ENCODE results near the gene CCDC187.

CCDC187 gene

DNA sequence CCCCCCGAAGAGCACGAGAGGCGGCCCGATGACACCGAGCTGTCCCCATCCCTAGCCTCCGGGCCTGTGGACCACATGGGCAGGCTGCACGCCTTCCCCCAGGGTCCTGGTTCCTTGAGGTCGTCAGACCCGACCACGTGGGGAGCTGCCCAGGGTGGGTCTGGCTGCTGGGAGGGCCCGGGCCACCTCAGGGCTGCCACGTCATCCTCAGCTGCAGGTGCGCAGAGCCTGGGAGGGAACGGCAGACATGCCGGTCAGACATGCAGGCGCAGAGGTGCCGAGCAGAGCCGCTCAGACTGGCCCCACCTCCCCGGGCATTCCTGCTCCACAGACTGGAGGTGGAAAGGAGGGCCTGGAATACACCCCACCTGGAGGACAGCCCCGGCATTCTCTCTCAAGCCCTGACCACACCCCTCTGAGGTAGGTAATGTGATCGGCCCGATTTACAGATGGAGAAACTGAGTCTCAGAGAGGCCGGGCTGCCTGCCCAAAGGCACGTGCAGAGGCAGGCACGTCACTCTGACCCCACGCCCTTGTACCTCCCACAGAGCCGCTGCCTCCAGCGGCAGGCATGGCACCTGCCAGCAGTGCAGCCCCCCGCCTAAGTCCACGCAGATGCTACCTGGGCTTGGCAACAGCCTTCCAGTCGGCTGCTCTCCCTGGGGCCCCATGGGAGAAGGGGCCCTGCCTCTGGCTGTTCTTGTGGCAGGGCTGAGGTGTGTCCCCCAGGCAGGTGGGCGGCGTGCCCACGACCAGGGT, 649 bp downstream of the CCDC187 start:
- Histone ChIP-seq H3K4me3 (ENCODE audit: low read depth, low read length) (no peak overlapping the region), H3K27me3 (ENCODE audit: control insufficient read depth, insufficient read depth, low read length) (no peaks in the 10 kb centered on the region), H3K9ac (ENCODE audit: low read depth, low read length) (no peak overlapping the region), H3K9me3 (ENCODE audit: control insufficient read depth, insufficient read depth, low read length) (0 out of 2 replicates have a peak, but pooled peaks cover 2% of the 10 kb centered on the region), H3K36me3 (ENCODE audit: control insufficient read depth, insufficient read depth, low read length) (no peaks in the 10 kb centered on the region), H3K4me1 (ENCODE audit: control insufficient read depth, insufficient read depth, low read length) (no peaks in the 10 kb centered on the region), H3K27ac (ENCODE audit: low read depth, low read length) (no peak overlapping the region)

DNA sequence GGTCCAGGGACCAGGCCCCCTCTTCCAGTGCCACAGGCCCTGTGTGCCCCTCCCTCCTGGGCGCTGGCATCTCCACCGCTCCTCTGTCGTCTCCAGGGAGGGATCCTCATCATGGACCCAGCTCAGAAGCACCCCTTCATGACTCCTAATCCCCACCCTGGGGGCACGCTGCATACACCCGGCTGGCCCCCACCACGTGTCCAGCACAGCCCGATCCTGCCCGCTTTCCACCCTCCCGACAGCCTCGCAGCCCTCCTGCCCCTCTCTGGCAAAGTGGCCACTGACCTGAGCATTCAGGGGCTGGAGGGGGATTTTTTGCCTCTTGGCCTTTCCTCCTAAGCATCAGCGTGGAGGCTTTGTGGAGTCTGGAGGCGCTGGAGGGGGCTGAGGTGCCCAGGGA, 1.4 kb downstream of the CCDC187 start:
- H3K4me3 ChIP-seq (ENCODE audit: low read depth, low read length) = no peak overlapping the region
- no peaks in the 10 kb centered on the region for H3K27me3 ChIP-seq (ENCODE audit: control insufficient read depth, insufficient read depth, low read length)
- H3K4me1 ChIP-seq (ENCODE audit: control insufficient read depth, insufficient read depth, low read length) = no peaks in the 10 kb centered on the region
- H3K36me3 ChIP-seq (ENCODE audit: control insufficient read depth, insufficient read depth, low read length) = no peaks in the 10 kb centered on the region
- no peak overlapping the region for H3K9ac ChIP-seq (ENCODE audit: low read depth, low read length)
- H3K27ac ChIP-seq (ENCODE audit: low read depth, low read length) = no peak overlapping the region
- no peaks in the 10 kb centered on the region for H3K9me3 ChIP-seq (ENCODE audit: control insufficient read depth, insufficient read depth, low read length)

DNA sequence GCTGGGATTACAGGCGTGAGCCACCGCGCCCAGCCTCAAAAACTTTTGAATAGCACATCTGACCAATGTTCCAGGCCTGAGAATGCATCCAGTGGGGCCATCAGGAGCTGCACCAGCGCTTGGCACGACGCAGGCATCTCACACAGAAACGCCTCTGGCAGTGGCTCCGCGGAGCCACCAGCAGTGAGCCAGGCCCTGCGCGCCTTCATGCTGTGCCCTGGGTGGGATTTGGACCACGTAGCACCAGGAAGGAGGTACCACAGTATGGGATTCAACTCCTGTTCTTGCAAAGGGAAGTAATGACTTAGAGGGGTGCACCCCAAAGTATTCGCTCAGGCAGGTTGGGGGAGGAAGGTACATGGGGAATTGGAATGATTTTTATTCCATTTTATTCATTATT, 3.0 kb downstream of the CCDC187 start:
- Histone ChIP-seq H3K27ac (ENCODE audit: low read depth, low read length) (no peak overlapping the region), H3K36me3 (ENCODE audit: control insufficient read depth, insufficient read depth, low read length) (no peaks in the 10 kb centered on the region), H3K27me3 (ENCODE audit: control insufficient read depth, insufficient read depth, low read length) (no peaks in the 10 kb centered on the region), H3K4me1 (ENCODE audit: control insufficient read depth, insufficient read depth, low read length) (no peaks in the 10 kb centered on the region), H3K4me3 (ENCODE audit: low read depth, low read length) (no peak overlapping the region), H3K9ac (ENCODE audit: low read depth, low read length) (no peak overlapping the region), H3K9me3 (ENCODE audit: control insufficient read depth, insufficient read depth, low read length) (no peaks in the 10 kb centered on the region)

DNA sequence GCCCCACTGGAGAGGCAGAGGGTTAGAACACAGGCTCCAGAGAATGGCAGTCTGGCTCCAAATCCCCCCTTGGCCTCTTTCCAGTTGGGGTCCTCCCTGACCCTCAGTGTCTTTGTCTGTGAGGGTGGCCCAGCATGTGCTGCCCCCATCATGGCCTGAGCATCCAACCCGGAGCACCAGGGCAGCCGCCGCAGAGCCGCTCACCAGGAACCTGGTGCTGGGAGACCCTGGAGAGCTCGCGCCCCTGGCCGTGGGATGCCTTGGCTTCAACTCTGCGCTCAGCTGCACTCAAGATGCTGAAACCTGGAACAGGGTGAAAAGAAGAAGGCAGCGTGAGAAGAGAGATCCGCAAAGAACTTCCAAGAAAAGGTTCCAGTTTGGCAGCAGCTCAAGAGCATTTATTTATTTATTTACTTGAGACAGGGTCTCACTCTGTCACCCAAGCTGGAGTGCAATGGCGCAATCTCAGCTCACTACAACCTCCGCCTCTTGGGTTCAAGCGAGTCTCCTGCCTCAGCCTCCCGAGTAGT, 3.8 kb downstream of the CCDC187 start:
- Histone ChIP-seq H3K9me3 (ENCODE audit: control insufficient read depth, insufficient read depth, low read length) (no peaks in the 10 kb centered on the region), H3K27ac (ENCODE audit: low read depth, low read length) (no peak overlapping the region), H3K4me1 (ENCODE audit: control insufficient read depth, insufficient read depth, low read length) (no peaks in the 10 kb centered on the region), H3K9ac (ENCODE audit: low read depth, low read length) (no peak overlapping the region), H3K4me3 (ENCODE audit: low read depth, low read length) (no peak overlapping the region), H3K27me3 (ENCODE audit: control insufficient read depth, insufficient read depth, low read length) (no peaks in the 10 kb centered on the region), H3K36me3 (ENCODE audit: control insufficient read depth, insufficient read depth, low read length) (no peaks in the 10 kb centered on the region)

DNA sequence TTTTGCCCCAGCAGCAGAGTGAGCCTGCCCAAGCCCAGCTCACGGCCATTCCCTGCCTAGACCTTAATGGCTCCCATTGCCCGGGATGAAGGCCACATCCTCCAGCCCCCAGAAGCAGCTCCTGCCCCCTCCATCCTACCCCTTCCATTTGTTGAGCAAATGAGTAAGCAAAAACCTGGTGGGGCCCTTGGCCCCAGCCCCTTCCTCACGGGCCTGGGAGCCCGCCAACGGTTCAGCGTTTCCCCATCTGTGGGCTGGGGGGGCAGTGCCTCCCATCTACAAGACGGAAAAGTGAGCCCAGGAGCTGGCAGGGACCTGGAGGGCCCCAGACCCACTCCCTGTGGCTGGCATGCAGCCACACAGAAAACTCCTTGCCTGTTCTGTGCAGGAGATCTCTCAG, 4.4 kb downstream of the CCDC187 start:
- no peaks in the 10 kb centered on the region for H3K27me3 ChIP-seq (ENCODE audit: control insufficient read depth, insufficient read depth, low read length)

DNA sequence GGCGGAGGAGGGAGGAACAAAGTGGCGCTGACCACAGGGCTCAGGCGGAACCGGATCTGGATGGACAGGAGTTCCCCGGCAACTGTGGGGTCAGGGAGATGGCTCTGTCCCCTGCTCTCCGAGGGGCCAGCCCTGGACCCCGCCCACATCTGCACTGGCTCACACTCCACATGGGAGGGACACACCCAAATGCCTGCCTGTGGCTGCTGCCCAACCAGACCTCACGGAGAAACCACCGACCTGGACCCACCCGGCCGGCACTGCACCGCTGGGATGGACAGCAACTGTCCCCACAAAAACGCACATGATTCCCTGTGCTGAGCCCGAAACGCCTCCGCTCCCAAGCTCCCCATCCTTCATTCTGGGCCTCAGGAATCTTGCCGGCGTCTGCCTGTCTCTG, 4.8 kb downstream of the CCDC187 start:
- no peak overlapping the region for H3K4me3 ChIP-seq (ENCODE audit: low read depth, low read length)
- H3K9me3 ChIP-seq (ENCODE audit: control insufficient read depth, insufficient read depth, low read length) = no peaks in the 10 kb centered on the region
- no peaks in the 10 kb centered on the region for H3K27me3 ChIP-seq (ENCODE audit: control insufficient read depth, insufficient read depth, low read length)
- no peaks in the 10 kb centered on the region for H3K36me3 ChIP-seq (ENCODE audit: control insufficient read depth, insufficient read depth, low read length)
- H3K9ac ChIP-seq (ENCODE audit: low read depth, low read length) = no peak overlapping the region
- H3K4me1 ChIP-seq (ENCODE audit: control insufficient read depth, insufficient read depth, low read length) = no peaks in the 10 kb centered on the region
- H3K27ac ChIP-seq (ENCODE audit: low read depth, low read length) = no peak overlapping the region

More for the DNA sequence above, 4.4 kb downstream of the CCDC187 start:
- H3K9me3 ChIP-seq (ENCODE audit: control insufficient read depth, insufficient read depth, low read length) = no peaks in the 10 kb centered on the region
- H3K9ac ChIP-seq (ENCODE audit: low read depth, low read length) = no peak overlapping the region
- H3K4me1 ChIP-seq (ENCODE audit: control insufficient read depth, insufficient read depth, low read length) = no peaks in the 10 kb centered on the region
- H3K4me3 ChIP-seq (ENCODE audit: low read depth, low read length) = no peak overlapping the region
- no peaks in the 10 kb centered on the region for H3K36me3 ChIP-seq (ENCODE audit: control insufficient read depth, insufficient read depth, low read length)
- no peak overlapping the region for H3K27ac ChIP-seq (ENCODE audit: low read depth, low read length)

DNA sequence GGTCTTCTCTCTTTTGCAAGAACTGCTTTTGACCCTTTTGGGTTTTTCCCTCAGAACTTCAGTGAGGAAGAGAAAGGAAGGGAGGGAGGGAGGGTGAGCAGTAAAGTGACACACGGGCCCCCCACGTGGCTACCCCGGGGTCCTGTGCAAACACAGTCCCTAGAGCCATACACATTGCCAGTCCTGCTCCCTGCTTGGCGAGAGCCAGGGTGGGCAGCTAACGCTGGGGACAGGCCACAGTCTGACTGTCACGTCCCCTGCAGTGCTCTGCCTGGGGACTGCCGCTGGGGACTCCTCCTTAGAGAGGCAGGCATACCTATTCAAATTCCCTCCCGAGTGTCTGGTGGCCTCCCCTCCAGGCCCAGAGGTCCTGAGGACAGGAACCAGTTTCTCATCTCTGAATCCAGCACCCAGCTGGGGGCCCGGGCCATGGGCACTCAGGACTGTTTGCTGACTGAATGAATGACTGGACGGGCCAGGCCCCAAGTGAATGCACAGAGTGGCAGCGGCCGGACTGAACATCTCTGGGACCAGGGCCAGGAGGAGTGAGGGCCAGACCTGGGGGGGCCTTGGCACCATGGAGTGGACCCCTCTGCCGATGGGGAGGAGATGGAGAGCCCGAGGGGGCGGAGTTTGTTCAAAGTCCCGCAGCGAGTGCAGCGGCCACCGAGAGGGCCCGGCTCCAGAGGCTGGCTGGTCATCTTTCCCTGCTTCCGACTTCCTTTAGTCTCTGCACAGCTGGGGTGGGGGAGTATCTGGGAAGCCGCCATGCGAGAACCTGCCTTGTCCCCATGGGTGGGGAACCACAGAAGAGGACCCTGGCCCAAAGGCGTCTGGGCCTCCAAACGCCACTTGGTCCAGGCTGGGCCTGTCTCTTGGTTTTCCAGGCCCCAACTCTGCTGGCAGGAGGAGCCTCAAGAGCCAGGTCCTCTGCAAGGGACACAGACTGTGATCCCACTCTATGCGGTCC, 5.8 kb downstream of the CCDC187 start:
- Histone ChIP-seq H3K9me3 (ENCODE audit: control insufficient read depth, insufficient read depth, low read length) (no peaks in the 10 kb centered on the region), H3K9ac (ENCODE audit: low read depth, low read length) (no peak overlapping the region), H3K4me1 (ENCODE audit: control insufficient read depth, insufficient read depth, low read length) (no peaks in the 10 kb centered on the region), H3K36me3 (ENCODE audit: control insufficient read depth, insufficient read depth, low read length) (no peaks in the 10 kb centered on the region), H3K4me3 (ENCODE audit: low read depth, low read length) (no peak overlapping the region), H3K27ac (ENCODE audit: low read depth, low read length) (no peak overlapping the region), H3K27me3 (ENCODE audit: control insufficient read depth, insufficient read depth, low read length) (no peaks in the 10 kb centered on the region)

DNA sequence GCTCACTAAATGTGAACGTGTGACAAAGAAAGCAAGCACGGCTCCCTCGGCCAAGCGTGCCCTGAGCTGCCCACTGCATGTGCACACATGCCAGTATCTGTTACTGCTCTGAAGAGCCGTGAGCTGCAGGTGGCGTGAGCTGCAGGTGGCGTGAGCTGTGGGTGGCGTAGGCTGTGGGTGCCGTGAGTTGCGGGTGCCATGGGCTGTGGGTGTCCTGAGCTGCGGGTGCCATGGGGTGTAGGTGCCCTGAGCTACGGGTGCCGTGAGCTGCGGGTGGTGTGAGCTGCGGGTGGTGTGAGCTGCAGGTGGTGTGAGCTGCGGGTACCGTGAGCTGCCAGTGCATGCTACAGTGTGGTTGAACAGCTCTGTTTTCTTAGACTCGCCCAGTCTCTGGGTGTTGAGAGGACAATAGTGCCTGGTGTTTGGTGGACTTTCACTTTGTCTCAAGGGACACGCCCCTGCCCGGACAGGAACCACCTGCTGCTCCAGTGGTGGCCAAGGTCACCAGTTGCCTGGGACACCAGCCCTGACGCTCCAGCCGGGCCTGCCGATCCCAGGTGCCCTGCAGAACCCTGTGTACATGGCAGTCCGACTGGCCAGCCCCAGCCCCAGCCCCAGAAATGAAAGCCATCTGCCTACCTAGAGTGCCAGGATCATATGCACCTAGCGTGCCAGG, 6.7 kb downstream of the CCDC187 start:
- Histone ChIP-seq H3K9me3 (ENCODE audit: control insufficient read depth, insufficient read depth, low read length) (no peaks in the 10 kb centered on the region), H3K4me3 (ENCODE audit: low read depth, low read length) (no peak overlapping the region), H3K9ac (ENCODE audit: low read depth, low read length) (no peak overlapping the region), H3K27me3 (ENCODE audit: control insufficient read depth, insufficient read depth, low read length) (no peaks in the 10 kb centered on the region), H3K27ac (ENCODE audit: low read depth, low read length) (no peak overlapping the region), H3K36me3 (ENCODE audit: control insufficient read depth, insufficient read depth, low read length) (no peaks in the 10 kb centered on the region), H3K4me1 (ENCODE audit: control insufficient read depth, insufficient read depth, low read length) (no peaks in the 10 kb centered on the region)

DNA sequence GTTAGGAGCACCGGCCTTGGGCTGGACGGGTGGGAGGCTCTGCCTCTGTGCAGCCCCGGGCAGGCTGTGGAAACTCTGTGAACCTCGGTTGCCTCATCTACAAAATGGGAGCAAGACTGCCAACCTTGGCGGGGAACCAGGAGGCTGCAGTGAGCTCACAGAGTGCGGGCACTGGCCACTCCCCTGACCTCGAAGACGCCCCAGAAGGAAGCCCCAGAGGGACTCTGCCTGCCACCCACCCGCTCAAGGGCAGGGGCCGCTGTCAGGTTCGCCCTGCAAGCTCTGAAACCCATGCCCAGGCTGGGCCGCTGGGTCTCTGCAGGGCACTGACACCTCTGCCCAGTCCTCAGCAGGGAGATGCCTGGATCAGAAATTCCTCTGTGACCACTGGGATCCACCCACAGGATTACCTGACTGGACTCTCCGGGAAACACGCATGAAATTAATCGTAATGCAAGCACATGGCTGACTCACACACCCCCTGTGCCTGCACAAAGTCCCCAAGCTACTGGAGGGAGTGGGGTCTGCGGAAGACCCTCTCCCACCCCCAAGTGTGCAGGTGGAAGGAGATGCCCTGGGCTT, 7.4 kb downstream of the CCDC187 start:
- Histone ChIP-seq H3K4me3 (ENCODE audit: low read depth, low read length) (no peak overlapping the region), H3K27ac (ENCODE audit: low read depth, low read length) (no peak overlapping the region), H3K9ac (ENCODE audit: low read depth, low read length) (no peak overlapping the region), H3K36me3 (ENCODE audit: control insufficient read depth, insufficient read depth, low read length) (no peaks in the 10 kb centered on the region), H3K27me3 (ENCODE audit: control insufficient read depth, insufficient read depth, low read length) (no peaks in the 10 kb centered on the region), H3K4me1 (ENCODE audit: control insufficient read depth, insufficient read depth, low read length) (no peaks in the 10 kb centered on the region), H3K9me3 (ENCODE audit: control insufficient read depth, insufficient read depth, low read length) (no peaks in the 10 kb centered on the region)

DNA sequence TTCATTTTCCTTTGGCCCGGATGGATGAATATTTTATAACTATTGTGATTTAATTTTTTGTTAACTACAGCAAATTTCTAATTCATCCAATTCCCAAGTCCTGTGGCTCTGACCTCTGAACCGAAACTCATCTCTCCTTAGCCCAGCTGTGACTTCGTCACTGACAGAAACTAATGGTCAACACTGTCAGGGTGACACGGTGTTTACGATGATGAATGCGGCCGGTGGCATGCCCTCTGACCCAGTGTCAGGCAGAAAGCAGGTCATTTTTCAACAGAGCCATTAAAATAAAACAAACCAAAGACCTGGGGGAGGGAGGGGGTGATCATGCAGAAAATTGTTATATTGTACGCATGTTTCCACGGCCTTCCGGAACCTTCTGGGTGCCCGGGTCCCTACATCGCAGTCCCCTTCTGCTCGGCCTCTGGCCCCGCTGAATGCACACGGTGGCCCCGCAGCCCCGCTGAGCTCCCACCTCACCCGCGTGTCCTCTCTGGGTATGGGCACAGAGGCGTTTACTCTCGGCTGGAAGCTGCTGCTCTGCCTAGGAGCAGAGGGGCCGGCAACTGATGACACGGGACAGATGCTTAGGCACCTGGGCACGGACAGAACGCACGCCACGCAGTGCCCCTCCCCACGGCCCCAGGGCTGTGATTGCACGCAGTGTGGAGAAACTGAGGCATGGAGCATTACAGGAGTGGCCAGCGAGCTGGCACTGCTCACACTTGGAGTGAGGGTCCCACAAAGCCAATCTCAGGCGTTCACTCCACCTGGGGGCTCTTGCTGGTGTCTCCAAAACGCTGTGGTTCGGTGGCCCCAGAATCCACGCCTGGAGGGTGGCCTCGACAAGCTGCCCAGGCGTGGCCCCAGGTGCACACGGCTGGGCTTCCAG, 8.1 kb downstream of the CCDC187 start:
- Histone ChIP-seq H3K36me3 (ENCODE audit: control insufficient read depth, insufficient read depth, low read length) (no peaks in the 10 kb centered on the region), H3K4me3 (ENCODE audit: low read depth, low read length) (no peak overlapping the region), H3K9ac (ENCODE audit: low read depth, low read length) (no peak overlapping the region), H3K27me3 (ENCODE audit: control insufficient read depth, insufficient read depth, low read length) (no peaks in the 10 kb centered on the region), H3K4me1 (ENCODE audit: control insufficient read depth, insufficient read depth, low read length) (no peaks in the 10 kb centered on the region), H3K27ac (ENCODE audit: low read depth, low read length) (no peak overlapping the region), H3K9me3 (ENCODE audit: control insufficient read depth, insufficient read depth, low read length) (no peaks in the 10 kb centered on the region)
